T-helper 1 cell treated with Interleukin-12 subunit alpha and Interleukin-12 subunit beta and Interleukin-4 antibody, amounts not matched to agents 30 μg/mL and 1 μg/mL, for 36 hours (primary cell): ENCODE data around the gene HDGFL2.

Experiments
- H3K27ac Mint-ChIP-seq: one replicate; pipeline ENCODE4 v1.8.0; 2021; ENCODE audit warnings: mild to moderate bottlenecking, mixed read lengths
- H3K27me3 Mint-ChIP-seq: one replicate; pipeline ENCODE4 v1.8.0; 2021; ENCODE audit warnings: low read depth, mixed read lengths
- H3K36me3 Mint-ChIP-seq: one replicate; pipeline ENCODE4 v1.8.0; 2021; ENCODE audit warnings: low read depth, mixed read lengths
- H3K4me1 Mint-ChIP-seq: one replicate; pipeline ENCODE4 v1.8.0; 2021; ENCODE audit warnings: low read depth, mixed read lengths
- H3K4me3 Mint-ChIP-seq: one replicate; pipeline ENCODE4 v1.8.0; 2021; ENCODE audit warnings: mild to moderate bottlenecking, moderate library complexity, mixed read lengths
- H3K9me3 Mint-ChIP-seq: one replicate; pipeline ENCODE4 v1.8.0; 2021; ENCODE audit warnings: mixed read lengths

Gene HDGFL2

DNA sequence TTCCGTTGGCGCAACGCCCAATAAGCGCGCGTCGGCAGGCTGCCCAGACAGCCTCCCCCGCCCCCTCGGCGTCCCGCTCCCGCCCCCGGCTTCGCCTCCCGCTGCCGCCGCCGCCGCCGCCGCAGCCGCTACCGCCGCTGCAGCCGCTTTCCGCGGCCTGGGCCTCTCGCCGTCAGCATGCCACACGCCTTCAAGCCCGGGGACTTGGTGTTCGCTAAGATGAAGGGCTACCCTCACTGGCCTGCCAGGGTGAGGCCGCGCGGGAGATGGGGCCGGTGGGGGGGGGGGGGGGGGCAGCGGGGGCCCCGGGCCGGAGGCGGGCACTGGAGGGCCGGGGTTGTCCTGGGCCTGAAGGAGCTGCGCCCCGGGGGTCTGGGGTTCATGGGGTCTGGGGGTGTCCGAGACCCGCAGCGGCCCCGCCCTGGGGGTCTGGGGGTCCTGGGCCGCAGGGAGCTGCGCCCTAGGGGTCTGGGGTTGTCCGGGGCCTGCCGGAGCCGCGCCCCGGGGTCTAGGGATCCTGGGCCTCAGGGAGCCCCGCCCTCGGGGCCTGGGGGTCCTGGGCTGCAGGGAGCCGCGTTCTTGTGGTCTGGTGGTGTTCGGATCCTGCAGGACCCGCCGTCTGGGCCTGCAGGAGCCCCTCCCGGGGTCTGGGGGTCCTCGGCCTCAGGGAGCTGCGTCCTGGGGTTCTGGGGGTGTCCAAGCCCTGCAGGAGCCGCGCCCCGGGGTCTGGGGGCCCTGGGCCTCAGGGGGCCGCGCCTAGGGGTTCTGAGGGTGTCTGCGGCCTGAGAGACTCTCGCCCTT is at the start of gene HDGFL2:
HDGFL2 (plus strand) TSS at position 124 of the 801 bp plus-strand sequence; CDS start at position 178, 54 bp downstream.
- H3K4me3 Mint-ChIP-seq, result peak within 1 kb of the TSS; percentile 85
- H3K4me1 Mint-ChIP-seq, result peaks cover 17% of the 10 kb centered on the region

DNA sequence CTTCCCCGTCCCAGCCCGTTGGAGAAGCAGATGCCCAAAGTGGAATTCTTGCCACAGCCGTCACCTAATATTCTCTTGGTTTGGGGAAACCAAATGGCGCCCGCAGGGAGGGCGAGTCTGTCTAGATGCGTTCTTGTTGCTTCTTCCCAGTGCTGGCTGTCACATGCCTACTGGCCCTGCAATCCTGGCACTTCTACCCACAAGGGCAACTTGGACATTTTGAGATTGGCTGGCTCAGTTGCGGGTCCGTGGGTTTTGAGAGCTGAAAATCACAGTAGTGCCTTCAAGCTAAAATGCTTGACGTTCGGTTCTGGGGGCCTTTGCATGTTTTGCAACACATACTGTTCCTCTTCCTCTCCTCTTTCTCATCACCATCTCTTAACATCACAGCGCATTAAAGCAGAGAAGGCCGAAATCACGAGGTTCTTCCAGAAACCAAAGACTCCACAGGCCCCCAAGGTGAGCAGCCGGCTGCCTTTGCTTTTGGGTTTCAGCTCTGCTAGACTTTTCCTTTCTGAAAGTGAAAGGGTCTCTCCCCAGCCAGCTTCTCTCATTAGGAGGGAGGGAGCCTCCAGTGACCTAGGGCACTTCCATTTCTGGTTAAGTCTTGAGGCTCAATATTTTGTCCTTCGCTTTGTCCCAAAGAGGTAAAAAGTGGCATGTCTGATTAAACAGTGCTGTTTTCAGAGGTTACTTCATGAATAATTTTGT is 48.5 kb upstream of the HDGFL2 start:
- Mint-ChIP-seq H3K4me1 (peaks cover 4% of the 10 kb centered on the region), H3K9me3 (no peaks in the 10 kb centered on the region), H3K27me3 (no peaks in the 10 kb centered on the region), H3K36me3 (peaks cover 23% of the 10 kb centered on the region), H3K4me3 (no peak overlapping the region), H3K27ac (no peak overlapping the region)

More for the DNA sequence above, at the start of gene HDGFL2:
- no peaks in the 10 kb centered on the region for H3K9me3 Mint-ChIP-seq
- H3K27me3 Mint-ChIP-seq, result no peaks in the 10 kb centered on the region
- H3K27ac Mint-ChIP-seq, result no peak within 1 kb of the TSS
- H3K36me3 Mint-ChIP-seq, result peaks cover 5% of the 10 kb centered on the region

DNA sequence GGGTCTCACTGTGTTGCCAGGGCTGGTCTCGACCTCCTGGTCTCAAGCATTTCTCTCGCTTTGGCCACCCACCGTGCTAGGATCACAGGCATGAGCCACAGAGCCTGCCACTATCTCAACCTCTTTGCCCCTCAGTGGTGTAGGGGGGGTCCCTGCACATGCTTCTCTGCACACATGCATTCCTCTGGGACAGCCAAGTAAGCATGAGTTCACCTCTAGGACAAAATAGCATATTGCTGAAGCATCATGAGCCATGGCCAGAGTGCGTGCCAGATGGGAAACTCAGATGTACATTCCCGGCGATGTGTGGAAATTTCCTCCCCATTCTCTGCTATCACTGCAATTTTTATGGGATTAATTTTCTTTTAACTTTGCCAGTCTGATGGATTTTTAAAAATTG is 46.6 kb upstream of the HDGFL2 start:
- H3K27me3 Mint-ChIP-seq, result no peaks in the 10 kb centered on the region
- H3K4me1 Mint-ChIP-seq, result peaks cover 7% of the 10 kb centered on the region
- H3K36me3 Mint-ChIP-seq, result peaks cover 35% of the 10 kb centered on the region
- no peak overlapping the region for H3K4me3 Mint-ChIP-seq
- H3K27ac Mint-ChIP-seq, result no peak overlapping the region
- no peaks in the 10 kb centered on the region for H3K9me3 Mint-ChIP-seq

GRCh38 chr19:4428326-4428975 is 43.6 kb upstream of the HDGFL2 start:
- H3K4me1 Mint-ChIP-seq, result peaks cover 3% of the 10 kb centered on the region
- H3K9me3 Mint-ChIP-seq, result no peaks in the 10 kb centered on the region
- no peaks in the 10 kb centered on the region for H3K27me3 Mint-ChIP-seq
- H3K4me3 Mint-ChIP-seq, result no peak overlapping the region
- H3K27ac Mint-ChIP-seq, result no peak overlapping the region
- peaks cover 35% of the 10 kb centered on the region for H3K36me3 Mint-ChIP-seq

- no peak overlapping the region for H3K27ac Mint-ChIP-seq
- no peaks in the 10 kb centered on the region for H3K27me3 Mint-ChIP-seq
- no peaks in the 10 kb centered on the region for H3K9me3 Mint-ChIP-seq
- H3K4me3 Mint-ChIP-seq, result no peak overlapping the region
- peaks cover 29% of the 10 kb centered on the region for H3K36me3 Mint-ChIP-seq
- H3K4me1 Mint-ChIP-seq, result peaks cover 3% of the 10 kb centered on the region
These were observed 42.8 kb upstream of the HDGFL2 start for GRCh38 chr19:4429256-4429655.

GRCh38 chr19:4429771-4430171 is 42.3 kb upstream of the HDGFL2 start:
- H3K4me1 Mint-ChIP-seq, result peaks cover 3% of the 10 kb centered on the region
- peaks cover 34% of the 10 kb centered on the region for H3K36me3 Mint-ChIP-seq
- H3K27me3 Mint-ChIP-seq, result no peaks in the 10 kb centered on the region
- no peak overlapping the region for H3K27ac Mint-ChIP-seq
- no peaks in the 10 kb centered on the region for H3K9me3 Mint-ChIP-seq
- no peak overlapping the region for H3K4me3 Mint-ChIP-seq

- peaks cover 31% of the 10 kb centered on the region for H3K36me3 Mint-ChIP-seq
These were observed 41.3 kb upstream of the HDGFL2 start for GRCh38 chr19:4430760-4431159.

DNA sequence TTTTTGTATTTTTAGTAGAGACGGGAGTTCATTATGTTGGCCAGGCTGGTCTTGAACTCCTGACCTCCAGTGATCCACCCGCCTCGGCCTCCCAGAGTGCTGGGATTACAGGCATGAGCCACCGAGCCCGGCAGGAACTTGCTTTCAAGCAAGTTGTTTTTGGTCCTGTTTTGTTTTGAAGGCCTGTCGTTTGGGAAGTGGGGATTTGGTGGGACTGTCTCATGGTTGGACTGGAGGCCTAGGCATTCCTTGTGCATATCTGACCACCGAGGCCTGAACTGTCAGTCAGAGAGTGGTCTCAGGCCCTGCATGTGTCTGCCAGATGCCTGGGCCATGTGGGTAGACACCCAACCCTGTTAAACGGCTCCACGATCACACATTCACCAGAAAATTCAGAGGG is 40.8 kb upstream of the HDGFL2 start:
- Mint-ChIP-seq H3K9me3 (no peaks in the 10 kb centered on the region), H3K4me3 (no peak overlapping the region), H3K36me3 (peaks cover 28% of the 10 kb centered on the region), H3K4me1 (peaks cover 3% of the 10 kb centered on the region), H3K27ac (no peak overlapping the region), H3K27me3 (no peaks in the 10 kb centered on the region)

More at GRCh38 chr19:4430760-4431159, 41.3 kb upstream of the HDGFL2 start:
- Mint-ChIP-seq H3K9me3 (no peaks in the 10 kb centered on the region), H3K4me1 (peaks cover 3% of the 10 kb centered on the region), H3K27ac (no peak overlapping the region), H3K4me3 (no peak overlapping the region), H3K27me3 (no peaks in the 10 kb centered on the region)

- Mint-ChIP-seq H3K4me1 (peaks cover 3% of the 10 kb centered on the region), H3K27me3 (no peaks in the 10 kb centered on the region), H3K36me3 (peaks cover 28% of the 10 kb centered on the region), H3K4me3 (no peak overlapping the region), H3K9me3 (no peaks in the 10 kb centered on the region), H3K27ac (no peak overlapping the region)
These were observed 40.1 kb upstream of the HDGFL2 start for GRCh38 chr19:4431808-4432674.

GRCh38 chr19:4432918-4433506 is 39.1 kb upstream of the HDGFL2 start:
- H3K9me3 Mint-ChIP-seq, result no peaks in the 10 kb centered on the region
- no peaks in the 10 kb centered on the region for H3K27me3 Mint-ChIP-seq
- H3K4me1 Mint-ChIP-seq, result peaks cover 3% of the 10 kb centered on the region
- no peak overlapping the region for H3K27ac Mint-ChIP-seq
- no peak overlapping the region for H3K4me3 Mint-ChIP-seq
- peaks cover 28% of the 10 kb centered on the region for H3K36me3 Mint-ChIP-seq

DNA sequence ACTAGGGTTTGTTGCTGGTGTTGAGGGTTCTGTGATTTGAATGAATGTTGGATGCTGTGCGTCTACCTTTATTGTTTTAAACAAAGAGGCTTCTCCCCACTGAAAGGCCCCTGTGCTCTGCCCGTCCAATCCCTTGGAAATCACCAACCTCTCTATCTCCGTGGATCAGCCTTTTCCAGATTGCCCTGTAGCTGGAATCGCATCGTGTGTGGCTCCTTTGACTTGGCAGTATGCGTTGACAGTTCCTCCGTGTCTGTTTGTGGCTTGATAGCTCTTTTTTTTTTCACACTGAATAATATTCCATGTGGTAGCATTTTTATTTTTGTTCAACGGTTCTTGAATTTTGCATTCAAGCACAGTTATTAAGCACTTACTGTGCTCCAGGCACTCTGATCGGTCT is 37.7 kb upstream of the HDGFL2 start:
- H3K36me3 Mint-ChIP-seq, result peaks cover 25% of the 10 kb centered on the region

GRCh38 chr19:4436231-4436630 is 35.9 kb upstream of the HDGFL2 start:
- no peaks in the 10 kb centered on the region for H3K27me3 Mint-ChIP-seq
- H3K4me3 Mint-ChIP-seq, result no peak overlapping the region
- no peaks in the 10 kb centered on the region for H3K9me3 Mint-ChIP-seq
- no peak overlapping the region for H3K27ac Mint-ChIP-seq
- H3K36me3 Mint-ChIP-seq, result peaks cover 18% of the 10 kb centered on the region
- no peaks in the 10 kb centered on the region for H3K4me1 Mint-ChIP-seq

More for the DNA sequence above, 37.7 kb upstream of the HDGFL2 start:
- no peak overlapping the region for H3K4me3 Mint-ChIP-seq
- no peaks in the 10 kb centered on the region for H3K27me3 Mint-ChIP-seq
- H3K9me3 Mint-ChIP-seq, result no peaks in the 10 kb centered on the region
- H3K4me1 Mint-ChIP-seq, result peaks cover 1% of the 10 kb centered on the region
- no peak overlapping the region for H3K27ac Mint-ChIP-seq

DNA sequence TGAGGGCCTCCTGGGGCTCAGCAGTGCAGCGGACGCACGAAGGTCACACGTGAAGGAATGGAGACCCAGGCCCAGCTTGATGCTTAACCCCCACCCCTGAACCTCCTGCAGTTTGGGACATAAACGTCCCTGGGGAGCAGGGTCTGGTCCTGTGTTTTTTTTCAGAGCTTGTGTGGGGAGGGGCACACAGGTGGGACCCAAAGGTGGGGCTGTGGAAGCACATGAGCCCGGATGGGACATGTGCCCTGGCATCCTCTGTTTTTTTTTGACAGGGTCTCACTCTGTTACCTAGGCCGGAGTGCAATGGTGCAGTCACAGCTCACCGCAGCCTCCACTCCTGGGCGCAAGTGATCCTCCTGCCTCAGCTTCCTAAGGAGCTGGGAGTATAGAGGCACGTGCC is 35.0 kb upstream of the HDGFL2 start:
- H3K36me3 Mint-ChIP-seq, result peaks cover 18% of the 10 kb centered on the region
- H3K4me1 Mint-ChIP-seq, result no peaks in the 10 kb centered on the region
- H3K27me3 Mint-ChIP-seq, result no peaks in the 10 kb centered on the region
- no peak overlapping the region for H3K27ac Mint-ChIP-seq
- no peaks in the 10 kb centered on the region for H3K9me3 Mint-ChIP-seq
- H3K4me3 Mint-ChIP-seq, result no peak overlapping the region

GRCh38 chr19:4439243-4439642 is 32.9 kb upstream of the HDGFL2 start:
- Mint-ChIP-seq H3K9me3 (no peaks in the 10 kb centered on the region), H3K27ac (no peak overlapping the region), H3K4me1 (no peaks in the 10 kb centered on the region)

More at GRCh38 chr19:4439243-4439642, 32.9 kb upstream of the HDGFL2 start:
- Mint-ChIP-seq H3K36me3 (peaks cover 17% of the 10 kb centered on the region), H3K4me3 (no peak overlapping the region), H3K27me3 (no peaks in the 10 kb centered on the region)
